GM12878 (cell line): ENCODE results near the gene CACNA1G. TPM values are rescaled to one million over a fixed set of nuclear protein-coding genes. Genes with fewer than 3 reads are reported as not detected.

Experiments used
- ATAC-seq: fragments of 200-7000 bp; cut with Tn5 transposase; 3 replicates; pipeline ENCODE4 v1.9.1; 2020; ENCODE audit warnings: mild to moderate bottlenecking, moderate library complexity
- BruUV-seq: library from RNA; stranded (reverse); fragments of 400-500 nt; replicated peaks from 2 replicates; lab custom pipeline; 2021; lab: Mats Ljungman, UMichigan
- CTCF ChIA-PET: fragments of 300-600 bp; sonication (Branson Sonifier 250); formaldehyde crosslinking; extraction: SDS; loops from one replicate; lab custom pipeline; 2021; ENCODE audit warnings: inconsistent platforms; lab: Yijun Ruan, JAX
- POLR2A ChIA-PET: fragments of 350-600 bp; formaldehyde crosslinking; extraction: SDS; loops from one replicate; lab custom pipeline; 2021; ENCODE audit warnings: inconsistent platforms; lab: Charles Lee
- RAD21 ChIA-PET: fragments of 300-600 bp; sonication (Branson Sonifier 250); formaldehyde crosslinking; loops from one replicate; lab custom pipeline; 2023; ENCODE audit warnings: antibody characterized with exemption; ENCODE audit not compliant: unreplicated experiment; lab: Charles Lee
- SMC1A ChIA-PET: fragments of 300-600 bp; sonication (Branson Sonifier 250); formaldehyde crosslinking; loops from one replicate; lab custom pipeline; 2023; ENCODE audit not compliant: unreplicated experiment, uncharacterized antibody; lab: Charles Lee
- DNase-seq: peaks from one replicate; pipeline ENCODE4 v3.0.0-alpha.2; 2011; ENCODE audit warnings: low read depth, low spot score
- FAIRE-seq: peaks from 3 replicates; lab custom pipeline; 2011; peaks lifted over from hg19 to GRCh38; lab: Jason Lieb, UNC
- H2AFZ ChIP-seq: 2 replicates; pipeline ENCODE4 v1.6.0; 2011; ENCODE audit warnings: low read depth, low read length, control low read depth; ENCODE audit not compliant: control insufficient read depth
- H3K27ac ChIP-seq: 2 replicates; pipeline ENCODE4 v1.5.1; 2011; ENCODE audit warnings: control low read depth; ENCODE audit not compliant: control insufficient read depth, insufficient read depth
- H3K27me3 ChIP-seq, 2 experiments: replicated peaks in 1 of 2; 2 replicates each; pipeline versions ENCODE4 v1.6.0 to v1.6.1; 2011; ENCODE audit warnings: low read length in 1 of 2; ENCODE audit not compliant: control insufficient read depth in 2 of 2, insufficient read depth in 2 of 2
- H3K36me3 ChIP-seq, 2 experiments: 2 replicates each; pipeline ENCODE4 v1.5.1; 2011; ENCODE audit warnings: low read length in 1 of 2; ENCODE audit not compliant: control insufficient read depth in 2 of 2, insufficient read depth in 2 of 2
- H3K4me1 ChIP-seq: 2 replicates; pipeline ENCODE4 v1.6.1; 2011; ENCODE audit warnings: mild to moderate bottlenecking, low read length, moderate library complexity, mixed read lengths; ENCODE audit not compliant: control insufficient read depth, insufficient read depth
- H3K4me2 ChIP-seq: 2 replicates; pipeline ENCODE4 v1.6.0; 2011; ENCODE audit warnings: control low read depth; ENCODE audit not compliant: control insufficient read depth, insufficient read depth
- H3K4me3 ChIP-seq: fragments of 200-600 bp; sonication (generic); 2 replicates; pipeline ENCODE4 v1.5.1; 2016
- H3K79me2 ChIP-seq: 2 replicates; pipeline ENCODE4 v1.6.0; 2011; ENCODE audit warnings: low read length; ENCODE audit not compliant: control insufficient read depth, insufficient read depth
- H3K9ac ChIP-seq: 2 replicates; pipeline ENCODE4 v1.8.0; 2011; ENCODE audit warnings: low read length, control low read depth, mixed read lengths; ENCODE audit not compliant: control insufficient read depth, insufficient read depth
- H3K9me3 ChIP-seq: replicated peaks from 3 replicates; pipeline ENCODE4 v1.5.1; 2011; ENCODE audit warnings: mild to moderate bottlenecking, low read length; ENCODE audit not compliant: control insufficient read depth, insufficient read depth
- H4K20me1 ChIP-seq: 2 replicates; pipeline ENCODE4 v1.6.0; 2011; ENCODE audit not compliant: control insufficient read depth, insufficient read depth
- CBFB ChIP-seq: IDR thresholded peaks from 2 replicates; pipeline ENCODE4 v1.6.1; 2016; ENCODE audit warnings: antibody characterized with exemption, low read depth
- MEF2A ChIP-seq: IDR thresholded peaks from 2 replicates; pipeline ENCODE4 v1.6.1; 2011; ENCODE audit warnings: low read depth, mild to moderate bottlenecking, low read length, moderate library complexity; ENCODE audit not compliant: insufficient read depth
- PKNOX1 ChIP-seq: fragments of 450-650 bp; IDR thresholded peaks from 2 replicates; pipeline ENCODE4 v1.6.1; 2016; ENCODE audit warnings: mild to moderate bottlenecking
- ZNF687 ChIP-seq: fragments of 450-650 bp; IDR thresholded peaks from 2 replicates; pipeline ENCODE4 v1.6.1; 2017; ENCODE audit warnings: mild to moderate bottlenecking, moderate library complexity
- WGBS: methylation state at CpG from one replicate; pipeline ENCODE4 v1.1.6; 2016; ENCODE audit warnings: low lambda C conversion rate; ENCODE audit not compliant: insufficient replicate concordance, insufficient coverage; ENCODE audit errors: missing lambda C conversion rate; 5-methylcytosine and 5-hydroxymethylcytosine counted together
- in situ Hi-C: fragments of 300-500 bp; cut with MboI; formaldehyde crosslinking; loops from 9 replicates; pipeline ENCODE4 v1.14.3; 2018; ENCODE audit warnings: mixed read lengths
- intact Hi-C: fragments of 100-400 bp; cut with micrococcal nuclease; formaldehyde crosslinking; loops from one replicate; pipeline ENCODE4 v1.14.2; 2022; ENCODE audit not compliant: unreplicated experiment
- polyA plus RNA-seq, 11 experiments: library from polyadenylated mRNA; depleted of rRNA in 4 of 11; unstranded in 6 of 11; stranded (reverse) in 5 of 11; fragments of >200 nt; fragmentation: Nextera tagmentation in 4 of 11; fragmentation: Illumina TruSeq in 1 of 11; extraction: Ambion mirVana in 4 of 11; extraction: Trizol in 1 of 11; gene quantifications; 1 replicate in 1 of 11; 2 replicates in 10 of 11; pipeline versions ENCODE4 v1.2.1 to v1.2.3, GENCODE V29; 2011 to 2016; ENCODE audit warnings: inconsistent platforms in 2 of 11, missing spikeins in 2 of 11, low read depth in 1 of 11
- total RNA-seq, 4 experiments: library from RNA; depleted of rRNA in 3 of 4; stranded (reverse); fragments of >200 nt in 3 of 4; fragmentation: Illumina TruSeq in 1 of 4; extraction: Trizol in 1 of 4; gene quantifications; 2 replicates each; pipeline versions ENCODE4 v1.2.1 to v1.2.3, GENCODE V29; 2013 to 2021

Gene CACNA1G
- total and polyA plus RNA-seq, 10 of the 15 experiments (the other 5 are each of a cell fraction or from before 2014, with no cell fraction given), result 0.03 to 0.15 TPM; not detected in 8

GRCh38 chr17:50572541-50572940 lies 12.0 kb downstream of the CACNA1G start:
- Histone ChIP-seq H3K79me2 (no peaks in the 10 kb centered on the region), H3K36me3 (no peaks in the 10 kb centered on the region), H3K27ac (no peak overlapping the region), H3K4me1 (no peaks in the 10 kb centered on the region), H3K27me3 (no peaks in the 10 kb centered on the region; a peak in 2 of 4 replicates), H2AFZ (no peak overlapping the region), H3K9ac (no peak overlapping the region), H3K4me2 (no peak overlapping the region), H3K9me3 (no peaks in the 10 kb centered on the region), H3K4me3 (no peak overlapping the region), H4K20me1 (no peaks in the 10 kb centered on the region)
- ATAC-seq, result no peak
- no peak for TF ChIP-seq CBFB
- no peak for TF ChIP-seq MEF2A
- no peak for TF ChIP-seq PKNOX1
- TF ChIP-seq ZNF687, result no peak
- no peak for FAIRE-seq
- ChIA-PET POLR2A (no interaction called here), CTCF (no interaction called here), SMC1A (no interaction called here), RAD21 (no interaction called here)
- in situ Hi-C loops, result no loop called here
- intact Hi-C loops, result no loop called here
- no TSS peak for BruUV-seq
- DNase-seq, result no peak
- 58% methylated on average over 20 of the region's 20 CpGs for WGBS
